CD4-positive, alpha-beta memory T cell (primary cell): ENCODE measurements around the gene ZNF765. TPM values are rescaled to one million over a fixed set of nuclear protein-coding genes. Genes with fewer than 3 reads are reported as not detected.
"Not testable (repeated sequence)": the region's sequence is repeated elsewhere in the genome, so short reads cannot be mapped to it uniquely, and the experiment has no call there.

ENCODE experiments used
- CTCF ChIA-PET: fragments of 350-600 bp; sonication (Branson Sonifier 250); formaldehyde crosslinking; loops from one replicate; lab custom pipeline; 2021; ENCODE audit warnings: inconsistent platforms; ENCODE audit not compliant: partially characterized antibody; lab: Charles Lee
- POLR2A ChIA-PET: fragments of 350-600 bp; sonication (Branson Sonifier 250); formaldehyde crosslinking; loops from one replicate; lab custom pipeline; 2021; ENCODE audit not compliant: partially characterized antibody; lab: Charles Lee
- DNase-seq, 5 donors: peaks; one replicate each; pipeline versions ENCODE4 v3.0.0 to v3.0.0-alpha.2; 2020 to 2022; ENCODE audit warnings: mixed read lengths in 1 of 5
- H3K27ac ChIP-seq: one replicate; pipeline ENCODE4 v1.7.0; 2013; ENCODE audit warnings: low read depth, low read length
- H3K27me3 ChIP-seq: 2 replicates; pipeline ENCODE4 v1.7.0; 2013; ENCODE audit warnings: mild to moderate bottlenecking, low read length, moderate library complexity; ENCODE audit not compliant: insufficient read depth
- H3K36me3 ChIP-seq: 2 replicates; pipeline ENCODE4 v1.7.0; 2013; ENCODE audit warnings: mild to moderate bottlenecking, low read length, moderate library complexity; ENCODE audit not compliant: insufficient read depth
- H3K4me1 ChIP-seq: 2 replicates; pipeline ENCODE4 v1.7.0; 2013; ENCODE audit warnings: mild to moderate bottlenecking, low read length, moderate library complexity; ENCODE audit not compliant: insufficient read depth
- H3K4me3 ChIP-seq, 2 donors: one replicate each; pipeline ENCODE4 v1.7.0; 2013; ENCODE audit warnings: low read length in 2 of 2, mild to moderate bottlenecking in 1 of 2
- H3K9me3 ChIP-seq, 2 donors: one replicate each; pipeline ENCODE4 v1.7.0; 2013; ENCODE audit warnings: low read length in 2 of 2, control low read depth in 1 of 2; ENCODE audit not compliant: control insufficient read depth in 1 of 2
- H3K27ac Mint-ChIP-seq, 7 donors: one replicate each; pipeline ENCODE4 v1.8.0; 2020 to 2021; ENCODE audit warnings: mixed read lengths in 7 of 7, mild to moderate bottlenecking in 6 of 7, inconsistent platforms in 3 of 7, moderate library complexity in 3 of 7
- H3K27me3 Mint-ChIP-seq, 2 donors: one replicate each; pipeline ENCODE4 v1.8.0; 2020 to 2021; ENCODE audit warnings: mixed read lengths in 2 of 2
- H3K36me3 Mint-ChIP-seq, 2 donors: one replicate each; pipeline ENCODE4 v1.8.0; 2020 to 2021; ENCODE audit warnings: mixed read lengths in 2 of 2, inconsistent platforms in 1 of 2, mild to moderate bottlenecking in 1 of 2
- H3K4me1 Mint-ChIP-seq, 4 donors: one replicate each; pipeline ENCODE4 v1.8.0; 2020 to 2021; ENCODE audit warnings: mixed read lengths in 4 of 4, mild to moderate bottlenecking in 1 of 4
- H3K4me3 Mint-ChIP-seq, 8 donors: one replicate each; pipeline ENCODE4 v1.8.0; 2020 to 2021; ENCODE audit warnings: mixed read lengths in 8 of 8, mild to moderate bottlenecking in 7 of 8, moderate library complexity in 6 of 8, inconsistent platforms in 3 of 8
- H3K9me3 Mint-ChIP-seq, 8 donors: one replicate each; pipeline ENCODE4 v1.8.0; 2020 to 2021; ENCODE audit warnings: mixed read lengths in 8 of 8, mild to moderate bottlenecking in 5 of 8, inconsistent platforms in 3 of 8, moderate library complexity in 1 of 8
- intact Hi-C: fragments of 100-400 bp; cut with micrococcal nuclease; formaldehyde crosslinking; loops from one replicate; pipeline ENCODE4 v1.15.1; 2023
- polyA plus RNA-seq, 2 donors: library from polyadenylated mRNA; unstranded; fragments of 300-500 nt; fragmentation: Illumina TruSeq; gene quantifications; one replicate each; pipeline ENCODE4 v1.2.3, GENCODE V29; 2021
- total RNA-seq, 2 experiments: library from RNA; stranded (reverse); gene quantifications; one replicate each; pipeline ENCODE4 v1.2.3, GENCODE V29; 2021

The ZNF765 gene
- total and polyA plus RNA-seq, 4 experiments from 2014 or later, result 7.2 to 21.6 (median 15.4) TPM

DNA sequence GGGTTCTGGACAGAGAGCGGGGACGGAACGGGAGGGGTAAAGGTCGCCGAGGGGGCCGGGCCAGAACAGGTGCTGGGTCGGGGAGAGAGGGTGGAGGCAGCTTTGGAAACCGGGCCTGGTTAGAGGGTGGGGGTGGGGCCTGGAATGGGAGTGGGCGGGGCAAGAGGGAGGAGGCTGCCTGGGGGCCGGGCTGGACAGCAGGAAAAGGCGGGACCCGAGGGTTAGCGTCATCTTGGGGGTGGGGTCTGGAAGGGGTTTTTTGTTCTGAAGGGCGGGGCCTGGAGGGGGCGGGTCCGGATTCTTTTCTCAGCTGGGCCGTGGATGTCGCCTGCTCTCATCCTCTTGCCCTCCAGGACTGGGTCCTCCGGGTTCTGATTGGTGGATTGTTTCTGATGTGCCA is 68.3 kb downstream of the ZNF765 start:
- Mint-ChIP-seq H3K27ac (peak overlapping the region in 2 of 7 donors; percentile 8 to 41), H3K9me3 (peaks cover 13 to 55% (median 50%) of the 10 kb centered on the region in 8 donors), H3K4me1 (peaks cover 4 to 25% (median 10%) of the 10 kb centered on the region in 4 donors), H3K4me3 (peak overlapping the region in 2 of 8 donors; percentile 33 to 53), H3K27me3 (peaks cover 8 to 10% of the 10 kb centered on the region in 2 donors), H3K36me3 (peaks cover 11 to 24% of the 10 kb centered on the region in 2 donors)
- no peak for DNase-seq
- Histone ChIP-seq H3K4me1 (peaks cover 9% of the 10 kb centered on the region), H3K27me3 (no peaks in the 10 kb centered on the region), H3K9me3 (peaks cover 0 to 24% of the 10 kb centered on the region in 2 donors), H3K36me3 (no peaks in the 10 kb centered on the region), H3K4me3 (no peak overlapping the region), H3K27ac (no peak overlapping the region)
- ChIA-PET POLR2A (no interaction called here), CTCF (no interaction called here)
- intact Hi-C loops, result no loop called here

DNA sequence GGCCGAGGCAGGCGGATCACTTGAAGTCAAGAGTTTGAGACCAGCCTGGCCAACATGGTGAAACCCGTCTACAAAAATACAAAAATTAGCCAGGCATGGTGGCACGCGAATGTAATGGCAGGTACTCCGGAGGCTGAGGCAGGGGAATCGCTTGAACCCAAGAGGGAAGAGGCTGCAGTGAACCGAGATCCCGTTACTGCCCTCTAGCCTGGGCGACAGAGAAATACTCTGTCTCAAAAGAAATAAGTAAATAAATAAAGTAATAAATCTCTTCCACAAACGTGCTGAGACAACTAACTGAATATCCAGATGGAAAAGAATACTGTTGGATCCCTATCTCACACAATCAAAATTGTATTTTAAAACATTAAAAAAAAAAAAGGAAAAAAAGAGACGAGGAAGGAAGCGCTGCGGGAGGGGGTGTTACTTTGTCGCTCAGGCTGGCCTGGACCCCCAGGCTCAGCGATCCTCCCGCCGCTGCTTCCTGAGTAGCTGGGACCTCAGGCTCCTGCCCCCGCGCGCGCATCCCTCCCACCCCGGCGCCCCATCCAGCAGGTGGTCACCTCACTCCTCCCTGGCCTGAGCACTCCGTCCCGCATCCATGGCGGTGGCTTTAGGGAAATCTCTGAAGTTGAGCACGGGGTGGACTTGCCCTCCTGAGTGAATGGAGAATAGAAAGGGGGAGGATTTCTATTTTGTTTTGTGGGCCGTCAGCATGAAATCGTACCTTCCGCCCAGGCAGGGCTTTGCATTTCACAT is 72.0 kb downstream of the ZNF765 start:
- Mint-ChIP-seq H3K27me3 (peaks cover 8 to 10% of the 10 kb centered on the region in 2 donors), H3K4me3 (peak overlapping the region; percentile 89 to 96 (median 93)), H3K4me1 (peaks cover 14 to 42% (median 24%) of the 10 kb centered on the region in 4 donors), H3K36me3 (peaks cover 27 to 29% of the 10 kb centered on the region in 2 donors), H3K9me3 (peaks cover 3 to 28% (median 21%) of the 10 kb centered on the region in 8 donors), H3K27ac (peak overlapping the region; percentile 83 to 94 (median 91))
- POLR2A ChIA-PET, result no interaction called here
- Histone ChIP-seq H3K27me3 (no peaks in the 10 kb centered on the region), H3K9me3 (peaks cover 0 to 7% of the 10 kb centered on the region in 2 donors), H3K36me3 (no peaks in the 10 kb centered on the region), H3K4me3 (peak overlapping the region in 1 of 2 donors; percentile 62), H3K4me1 (peaks cover 13% of the 10 kb centered on the region), H3K27ac (peak overlapping the region; percentile 51)
- CTCF ChIA-PET, result no interaction called here
- intact Hi-C loops, result loop anchor here (1.0 to 5.0 kb wide), 6 partner anchors 36 to 270 kb away; partner anchors contain the start of genes ZNF525, ZNF761, ZNF765 and ZNF845
- no peak for DNase-seq

DNA sequence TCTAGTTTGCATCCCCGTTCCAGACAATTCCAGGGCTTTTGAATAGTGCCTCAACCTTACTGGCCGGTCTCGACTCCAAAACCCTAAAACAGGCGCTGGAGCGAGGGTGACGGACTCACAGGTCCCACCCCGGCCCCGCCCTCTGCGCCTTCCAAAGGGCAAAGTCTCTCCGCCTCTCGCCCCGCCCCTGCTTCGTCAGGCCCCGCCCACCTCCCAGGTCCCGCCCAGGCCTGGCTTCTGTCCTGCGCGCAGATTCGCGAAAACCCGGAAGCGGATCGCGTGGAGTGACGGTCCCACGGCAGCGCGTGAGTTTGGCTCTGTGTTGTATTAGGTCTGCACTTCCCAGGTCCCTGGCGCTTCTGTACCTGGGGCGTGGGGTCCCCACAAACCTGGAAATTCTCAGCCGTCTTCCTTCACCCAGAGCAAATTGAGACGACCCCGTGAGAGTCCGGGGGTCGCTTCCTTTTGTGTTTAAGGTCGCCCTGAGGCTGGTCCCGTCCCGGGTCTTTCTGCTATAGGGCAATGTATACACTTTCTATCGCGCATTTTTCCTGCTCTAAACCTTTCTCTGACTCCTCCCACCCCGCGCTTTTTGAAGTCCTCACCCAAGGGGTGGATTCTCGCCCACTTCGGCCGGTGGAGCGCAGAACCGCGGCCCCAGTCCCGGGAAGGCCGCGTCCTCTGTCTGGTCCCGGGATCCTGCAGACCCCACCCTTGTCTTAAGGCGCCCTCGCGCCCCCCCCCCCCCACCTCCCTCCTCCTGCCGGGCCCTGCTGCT is 72.7 kb downstream of the ZNF765 start, which contains the start of gene ZNF813:
ZNF813 (plus strand) TSS at position 249 of the 778 bp plus-strand sequence. CDS start 16,090 bp downstream, outside the sequence.
- peaks cover 0 to 4% of the 10 kb centered on the region in 2 donors for H3K9me3 ChIP-seq
- Mint-ChIP-seq H3K4me1 (peaks cover 14 to 45% (median 25%) of the 10 kb centered on the region in 4 donors), H3K27ac (peak within 1 kb of the TSS; percentile 83 to 94 (median 91)), H3K4me3 (peak within 1 kb of the TSS; percentile 89 to 96 (median 93)), H3K27me3 (peaks cover 8 to 9% of the 10 kb centered on the region in 2 donors), H3K9me3 (peaks cover 5 to 31% (median 24%) of the 10 kb centered on the region in 8 donors), H3K36me3 (peaks cover 33 to 36% of the 10 kb centered on the region in 2 donors)
- peak within 1 kb of the TSS; percentile 57 to 62 for H3K4me3 ChIP-seq
- H3K27me3 ChIP-seq, result no peaks in the 10 kb centered on the region
- DNase-seq, result peak; percentile 88 to 96 (median 91)
- intact Hi-C loops, result loop anchor here (1.0 to 5.0 kb wide), 7 partner anchors 36 to 365 kb away; partner anchors contain the start of genes ZNF160, ZNF525, ZNF761 and ZNF765
- ChIA-PET POLR2A (no interaction called here), CTCF (no interaction called here)
- H3K27ac ChIP-seq, result peak within 1 kb of the TSS; percentile 51
- no peaks in the 10 kb centered on the region for H3K36me3 ChIP-seq
- H3K4me1 ChIP-seq, result peaks cover 13% of the 10 kb centered on the region

DNA sequence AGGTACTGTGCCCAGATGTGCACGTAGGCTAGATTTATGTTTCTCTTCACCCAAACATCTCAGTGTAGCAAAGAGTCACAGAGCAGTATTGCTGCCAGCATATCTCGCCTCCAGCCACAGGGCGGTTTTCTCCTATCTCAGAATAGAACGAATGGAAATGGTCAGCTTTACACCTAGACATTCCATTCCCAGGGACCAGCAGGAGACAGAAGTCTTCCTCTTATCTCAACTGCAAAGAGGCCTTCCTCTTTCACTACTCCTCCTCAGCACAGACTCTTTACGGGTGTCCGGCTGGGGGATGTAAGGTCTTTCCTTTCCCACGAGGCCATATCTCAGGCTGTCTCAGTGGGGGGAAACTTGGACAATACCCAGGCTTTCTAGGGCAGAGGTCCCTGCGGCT is 73.7 kb downstream of the ZNF765 start:
- H3K36me3 ChIP-seq, DNase-seq, H3K27ac ChIP-seq, H3K27me3 ChIP-seq, H3K4me3 ChIP-seq, CTCF ChIA-PET, H3K9me3 ChIP-seq, POLR2A ChIA-PET, H3K27me3 Mint-ChIP-seq: not testable (repeated sequence)
- intact Hi-C loops, result loop anchor here (2.0 to 5.0 kb wide), 2 partner anchors 136 to 366 kb away; partner anchors contain the start of genes ZNF160 and ZNF845
- peak overlapping the region in 6 of 7 donors; percentile 2 to 94 (median 76) for H3K27ac Mint-ChIP-seq
- peak overlapping the region; percentile 89 to 96 (median 93) for H3K4me3 Mint-ChIP-seq
- H3K36me3 Mint-ChIP-seq, result peaks cover 40 to 41% of the 10 kb centered on the region in 2 donors
- peaks cover 13% of the 10 kb centered on the region for H3K4me1 ChIP-seq
- peaks cover 14 to 38% (median 25%) of the 10 kb centered on the region in 4 donors for H3K4me1 Mint-ChIP-seq
- peaks cover 2 to 30% (median 27%) of the 10 kb centered on the region in 8 donors for H3K9me3 Mint-ChIP-seq

DNA sequence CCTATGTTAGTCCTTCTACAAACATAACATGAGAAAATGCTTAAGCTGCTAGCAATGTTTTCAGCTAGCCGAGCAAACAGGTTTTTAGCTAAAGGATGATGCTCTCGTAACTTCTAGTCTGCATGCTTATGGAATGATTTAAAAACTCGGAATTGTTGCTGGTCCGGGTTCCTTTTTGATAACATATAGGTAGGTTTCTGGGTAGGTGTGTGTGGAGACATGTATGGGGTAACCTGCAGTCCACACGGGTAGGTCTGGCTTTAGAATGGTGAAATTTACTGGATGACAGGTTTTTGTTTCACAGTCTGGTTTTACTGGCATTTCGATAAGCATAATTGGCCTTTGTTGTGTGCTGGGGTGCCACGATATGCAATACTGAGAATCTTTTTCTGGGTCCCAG is 77.0 kb downstream of the ZNF765 start:
- intact Hi-C loops, result no loop called here
- Mint-ChIP-seq H3K27ac (no peak overlapping the region), H3K9me3 (peaks cover 0 to 55% (median 48%) of the 10 kb centered on the region in 8 donors), H3K4me1 (peaks cover 12 to 34% (median 25%) of the 10 kb centered on the region in 4 donors), H3K4me3 (no peak overlapping the region), H3K27me3 (no peaks in the 10 kb centered on the region), H3K36me3 (peaks cover 65 to 68% of the 10 kb centered on the region in 2 donors)
- DNase-seq, result no peak
- Histone ChIP-seq H3K4me1 (peaks cover 9% of the 10 kb centered on the region), H3K9me3 (peaks cover 0 to 7% of the 10 kb centered on the region in 2 donors), H3K27me3 (no peaks in the 10 kb centered on the region), H3K4me3 (no peak overlapping the region), H3K36me3 (peaks cover 5% of the 10 kb centered on the region), H3K27ac (no peak overlapping the region)
- POLR2A ChIA-PET, result no interaction called here
- CTCF ChIA-PET, result no interaction called here

DNA sequence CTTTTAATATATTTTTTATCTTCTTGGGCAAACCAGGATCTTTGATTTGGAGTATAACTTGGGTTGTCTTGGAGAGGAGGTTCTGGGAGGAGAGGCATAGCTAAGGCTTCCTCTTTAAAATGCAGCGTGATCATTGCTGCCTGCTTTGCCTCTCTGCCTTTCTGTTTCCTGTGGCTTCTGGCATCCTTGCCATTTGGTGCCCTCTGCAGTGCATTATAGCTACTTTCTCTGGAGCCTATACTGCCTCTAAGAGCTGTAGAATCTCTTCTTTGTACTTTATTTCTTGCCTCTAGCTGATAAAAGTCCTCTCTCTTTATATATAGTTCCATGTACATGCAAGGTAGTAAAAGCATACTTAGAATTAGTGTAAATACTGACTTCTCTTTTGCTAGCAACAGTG is 79.9 kb downstream of the ZNF765 start:
- H3K4me3 ChIP-seq, H3K4me1 ChIP-seq, CTCF ChIA-PET, H3K4me3 Mint-ChIP-seq, DNase-seq, H3K4me1 Mint-ChIP-seq, intact Hi-C loops, H3K27ac ChIP-seq, H3K27me3 ChIP-seq, H3K27me3 Mint-ChIP-seq: not testable (repeated sequence)
- Histone ChIP-seq H3K9me3 (peaks cover 0 to 21% of the 10 kb centered on the region in 2 donors), H3K36me3 (peaks cover 14% of the 10 kb centered on the region)
- Mint-ChIP-seq H3K36me3 (peaks cover 74 to 87% of the 10 kb centered on the region in 2 donors), H3K27ac (peak overlapping the region in 1 of 7 donors; percentile 35), H3K9me3 (peaks cover 0 to 82% (median 69%) of the 10 kb centered on the region in 8 donors)
- POLR2A ChIA-PET, result interaction anchor here (0.6 kb wide), 1 partner anchor 731 kb away, joined by 3 read pairs; no protein-coding TSS in a partner anchor
